GM12878 (cell line): Measurements from ENCODE around the gene CHD9.

Experiments used
- ATF7 ChIP-seq: fragments of 450-650 bp; IDR thresholded peaks from 2 replicates; pipeline ENCODE4 v1.6.1; 2016; ENCODE audit warnings: low read depth, mild to moderate bottlenecking
- POLR2A ChIP-seq: IDR thresholded peaks from 2 replicates; pipeline ENCODE4 v1.6.1; 2011; ENCODE audit warnings: low read depth, mild to moderate bottlenecking, low read length
- POLR2AphosphoS5 ChIP-seq: IDR thresholded peaks from 2 replicates; pipeline ENCODE4 v1.6.1; 2011; ENCODE audit warnings: mild to moderate bottlenecking, low read length, inconsistent platforms
- RAD21 ChIP-seq: IDR thresholded peaks from 2 replicates; pipeline ENCODE4 v1.6.1; 2011; ENCODE audit warnings: mild to moderate bottlenecking, low read depth, low read length, moderate library complexity; ENCODE audit not compliant: insufficient read depth
- SMC3 ChIP-seq: IDR thresholded peaks from 2 replicates; pipeline ENCODE4 v1.6.1; 2011; ENCODE audit warnings: low read length, improper control_type of control experiment, borderline replicate concordance
- TCF7 ChIP-seq: IDR thresholded peaks from 2 replicates; pipeline ENCODE4 v1.6.1; 2014; ENCODE audit warnings: antibody characterized with exemption, borderline replicate concordance
- ZBED1 ChIP-seq: IDR thresholded peaks from 2 replicates; pipeline ENCODE4 v1.6.1; 2016; ENCODE audit warnings: borderline replicate concordance
- TF ChIP-seq, protein P1 (sequence below): IDR thresholded peaks from 2 replicates; pipeline ENCODE4 v1.6.1; 2011; ENCODE audit warnings: low read depth, low read length, improper control_type of control experiment, borderline replicate concordance

- TF ChIP-seq, protein P1, sequence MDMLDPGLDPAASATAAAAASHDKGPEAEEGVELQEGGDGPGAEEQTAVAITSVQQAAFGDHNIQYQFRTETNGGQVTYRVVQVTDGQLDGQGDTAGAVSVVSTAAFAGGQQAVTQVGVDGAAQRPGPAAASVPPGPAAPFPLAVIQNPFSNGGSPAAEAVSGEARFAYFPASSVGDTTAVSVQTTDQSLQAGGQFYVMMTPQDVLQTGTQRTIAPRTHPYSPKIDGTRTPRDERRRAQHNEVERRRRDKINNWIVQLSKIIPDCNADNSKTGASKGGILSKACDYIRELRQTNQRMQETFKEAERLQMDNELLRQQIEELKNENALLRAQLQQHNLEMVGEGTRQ: no peak
- TF ChIP-seq TCF7: no peak
- no peak for TF ChIP-seq ZBED1
- TF ChIP-seq RAD21: no peak
- no peak for TF ChIP-seq POLR2A
- TF ChIP-seq POLR2AphosphoS5: no peak
- TF ChIP-seq ATF7: no peak
- TF ChIP-seq SMC3: no peak
Observed at GRCh38 chr16:53087101-53087500, 32.3 kb downstream of the CHD9 start.
